GM21737 (cell line): ENCODE measurements around the gene RNF213.

ENCODE experiments used
- ATAC-seq: cut with Tn5 transposase; IDR thresholded peaks from one replicate; pipeline ENCODE4 v1.9.1; 2021; ENCODE audit warnings: mild to moderate bottlenecking, moderate library complexity; ENCODE audit not compliant: unreplicated experiment

The RNF213 gene

GRCh38 chr17:80427366-80428282 is 167.0 kb downstream of the RNF213 start:
- no peak for ATAC-seq

GRCh38 chr17:80428363-80428762 is 167.7 kb downstream of the RNF213 start:
- ATAC-seq = no peak

- no peak for ATAC-seq
These were observed 168.1 kb downstream of the RNF213 start for GRCh38 chr17:80428796-80429195.

DNA sequence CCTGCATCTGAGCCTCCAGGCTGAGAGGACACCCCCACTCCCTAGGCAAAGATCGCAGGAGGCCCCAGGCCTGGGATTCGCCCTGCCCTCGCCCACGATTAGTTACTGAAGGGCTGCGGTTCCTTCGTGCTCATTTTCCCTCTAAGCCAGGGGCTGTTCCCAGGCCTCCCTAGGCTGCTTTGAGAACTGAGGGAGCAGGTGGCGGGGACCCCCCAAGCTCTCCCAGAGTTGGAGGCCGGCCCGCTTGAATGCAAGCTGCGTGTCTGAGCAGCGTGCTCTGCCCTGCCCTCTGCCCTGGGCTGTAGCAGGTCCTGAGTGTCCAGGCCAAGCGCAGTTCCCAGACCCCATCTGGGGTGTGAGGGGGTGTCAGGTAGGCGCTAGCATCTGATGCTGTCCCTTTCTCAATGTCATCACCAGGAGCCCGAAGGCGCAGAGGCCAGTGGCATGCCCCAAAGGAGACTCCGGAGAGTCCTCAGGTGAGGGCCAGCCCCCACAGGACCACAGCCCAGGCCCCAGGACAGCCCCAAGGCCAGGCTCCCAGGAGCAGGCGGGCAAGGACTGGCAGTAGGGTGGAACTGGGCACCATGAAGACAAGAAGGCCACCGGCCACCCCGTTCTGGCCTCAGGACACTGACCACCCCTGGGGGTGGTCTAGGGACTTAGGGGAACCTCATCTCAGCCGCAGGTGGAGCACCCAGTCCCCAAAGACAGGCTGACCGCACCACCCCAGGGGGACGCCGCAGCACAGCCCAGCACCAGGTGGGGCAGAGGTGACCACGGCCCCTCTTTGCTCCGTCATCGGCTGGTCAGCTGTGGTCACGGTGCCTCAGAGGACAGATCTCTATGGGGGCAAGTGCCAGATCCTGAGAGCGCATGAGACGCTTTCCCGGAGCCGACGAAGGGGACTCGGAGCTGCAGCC is 169.0 kb downstream of the RNF213 start:
- ATAC-seq = no peak

DNA sequence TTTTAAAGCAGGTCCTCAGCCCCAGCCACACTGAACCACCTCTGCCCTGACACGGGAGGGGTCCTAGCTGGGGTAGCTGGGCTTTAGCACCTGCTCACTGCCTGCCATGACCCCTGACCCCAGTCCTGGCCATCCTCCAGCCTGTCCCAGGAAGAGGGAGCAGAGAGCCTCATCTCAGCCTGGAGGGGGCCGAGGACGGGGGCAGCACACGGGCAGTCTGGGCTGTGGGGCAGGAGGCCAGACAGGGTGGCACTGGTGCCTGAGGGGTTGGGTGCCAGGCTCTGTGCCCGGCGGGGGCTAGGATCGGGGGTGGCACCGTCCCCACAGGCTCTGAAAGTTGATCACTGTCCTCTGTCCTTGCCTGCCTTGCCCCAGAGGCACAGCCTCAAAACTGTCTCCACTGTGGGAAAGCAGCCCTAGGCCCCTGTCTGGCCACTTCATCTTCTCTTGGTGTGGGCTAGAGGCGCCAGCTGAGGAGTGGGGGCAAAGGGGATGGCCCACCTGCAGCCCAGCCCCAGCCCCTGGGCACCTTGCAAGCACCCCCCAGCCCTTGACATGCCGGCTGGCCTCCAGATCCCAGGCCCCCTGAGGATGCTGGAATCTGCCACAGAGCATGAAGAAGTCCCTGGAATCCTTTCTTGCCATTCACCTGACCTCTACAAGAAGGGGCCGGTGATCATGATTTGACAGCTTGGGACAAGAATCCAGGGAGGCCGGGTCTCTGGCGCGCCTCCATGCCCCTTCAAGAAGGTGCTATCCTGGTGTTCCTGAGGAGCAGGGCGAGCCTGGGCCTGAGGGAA is 170.0 kb downstream of the RNF213 start:
- no peak for ATAC-seq

GRCh38 chr17:80431246-80432195 is 170.9 kb downstream of the RNF213 start:
- ATAC-seq = no peak

GRCh38 chr17:80432350-80432955 is 171.8 kb downstream of the RNF213 start:
- ATAC-seq = no peak

GRCh38 chr17:80432961-80433550 is 172.4 kb downstream of the RNF213 start:
- no peak for ATAC-seq

DNA sequence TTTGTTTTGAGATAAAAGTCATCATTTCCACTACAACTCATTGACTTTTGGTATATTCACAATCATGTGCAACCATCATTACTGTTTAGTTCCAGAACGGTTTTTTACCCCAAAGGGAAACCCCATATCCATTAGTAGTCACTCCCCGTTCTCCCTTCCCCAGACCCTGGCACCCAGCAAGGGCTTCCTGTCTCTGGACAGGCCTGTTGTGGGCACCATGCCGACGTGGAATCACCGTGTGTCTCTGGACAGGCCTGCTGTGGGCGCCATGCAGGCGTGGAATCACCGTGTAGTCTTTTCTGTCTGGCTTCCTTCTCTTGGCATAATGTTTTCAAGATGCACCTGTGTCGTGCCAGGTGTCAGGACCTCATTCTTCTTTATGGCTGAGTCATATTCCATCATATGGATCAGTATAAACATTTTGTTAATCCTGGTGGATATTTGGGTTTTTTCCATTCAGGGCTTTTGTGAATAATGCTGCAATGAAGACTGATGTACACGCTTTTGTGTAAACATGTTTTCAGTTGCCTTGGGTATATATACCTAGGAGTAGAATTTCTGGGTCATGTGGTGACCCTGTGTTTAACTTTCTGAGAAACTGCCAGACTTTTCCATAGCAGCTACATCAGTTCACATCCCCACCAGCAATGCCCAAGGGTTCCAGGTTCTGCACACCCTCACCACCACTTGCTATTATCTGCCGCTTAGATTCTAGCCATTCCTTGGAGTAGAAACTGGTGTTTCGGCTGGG is 173.4 kb downstream of the RNF213 start:
- no peak for ATAC-seq

DNA sequence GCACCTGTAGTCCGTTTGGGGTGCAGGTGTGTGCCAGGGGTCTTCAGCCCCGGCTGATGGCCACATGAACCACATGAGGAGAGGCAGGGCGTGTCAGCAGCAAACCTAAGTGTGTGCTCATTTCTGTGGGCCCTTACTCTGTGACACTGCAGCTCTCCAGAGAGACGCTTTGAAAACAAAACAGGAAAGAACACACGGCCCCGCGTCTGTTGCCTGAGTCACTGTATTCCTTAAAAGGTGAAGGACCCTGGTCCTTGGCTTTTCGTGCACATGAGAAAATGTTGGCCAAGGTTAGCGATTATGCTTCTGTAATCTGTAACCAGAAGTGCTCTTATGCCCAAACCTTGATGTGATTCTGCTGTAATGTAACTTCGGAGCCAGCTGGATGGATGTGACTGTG is 176.9 kb downstream of the RNF213 start:
- no peak for ATAC-seq

DNA sequence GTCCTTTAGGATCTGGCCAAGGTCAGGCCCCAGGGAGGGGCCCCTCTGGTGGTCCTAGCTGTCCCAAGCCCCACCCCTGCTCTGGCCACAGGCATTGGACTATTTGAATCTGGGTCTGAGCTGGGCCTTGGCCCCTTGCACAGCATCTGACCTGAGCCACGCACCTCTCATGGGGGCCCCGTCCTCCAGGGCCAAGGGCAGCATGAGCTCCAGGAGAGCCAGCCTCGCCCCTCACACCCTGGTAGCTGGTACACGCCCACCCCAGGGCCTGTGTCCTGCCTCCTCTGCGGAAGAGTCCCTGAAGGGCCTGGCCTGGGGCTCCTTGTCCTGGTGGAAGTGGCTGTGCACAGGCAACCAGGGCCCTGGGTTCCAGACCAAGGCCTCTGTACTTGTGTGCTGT is 178.2 kb downstream of the RNF213 start:
- no peak for ATAC-seq

GRCh38 chr17:80439499-80439898 is 178.8 kb downstream of the RNF213 start:
- ATAC-seq = no peak

DNA sequence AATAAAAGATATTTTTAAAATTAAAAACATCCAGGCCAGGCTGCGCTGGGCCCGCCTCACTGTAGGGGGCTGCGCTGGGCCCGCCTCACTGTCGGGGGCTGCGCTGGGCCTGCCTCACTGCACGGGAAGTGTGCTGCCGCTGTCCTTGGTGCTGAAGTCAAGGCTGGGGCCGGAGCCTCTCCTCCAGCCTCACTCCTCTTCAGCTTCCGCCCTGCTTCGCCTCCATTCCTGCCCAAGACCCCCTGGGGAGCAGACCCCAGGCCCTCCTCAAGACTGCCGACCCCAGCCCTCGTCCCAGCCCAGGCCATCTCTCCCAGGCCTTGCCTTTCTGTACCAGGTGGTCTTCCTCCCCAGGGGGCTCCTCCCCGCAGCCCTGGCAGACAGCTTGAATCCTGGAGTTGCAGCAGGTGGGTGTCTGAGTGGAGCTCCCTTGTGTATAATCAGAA is 180.5 kb downstream of the RNF213 start:
- ATAC-seq = no peak

- ATAC-seq = no peak
These were observed 181.1 kb downstream of the RNF213 start for GRCh38 chr17:80441598-80442322.

- ATAC-seq = no peak
These were observed 181.6 kb downstream of the RNF213 start for GRCh38 chr17:80442323-80442659.

DNA sequence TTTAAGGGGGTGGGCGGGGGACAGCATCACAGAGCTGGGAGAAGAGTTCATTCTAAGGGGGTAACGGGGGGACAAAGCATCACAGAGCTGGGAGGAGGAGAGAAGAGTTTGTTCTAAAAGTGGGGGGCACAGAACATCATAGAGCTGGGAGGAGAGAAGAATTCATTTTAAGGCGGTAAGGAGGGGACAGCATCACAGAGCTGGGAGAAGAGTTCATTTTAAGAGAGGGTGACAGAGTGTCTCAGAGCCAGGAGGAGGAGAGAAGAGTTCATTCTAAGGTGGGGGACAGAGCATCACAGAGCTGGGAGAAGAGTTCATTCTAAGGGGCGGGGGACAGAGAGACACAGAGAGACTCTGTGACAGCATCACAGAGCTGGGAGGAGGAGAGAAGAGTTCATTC is 182.1 kb downstream of the RNF213 start:
- ATAC-seq = no peak

GRCh38 chr17:80443498-80443897 is 182.8 kb downstream of the RNF213 start:
- ATAC-seq = no peak
